GM19351 (cell line): ENCODE data around the gene MIEF2.
A peak's percentile ranks its signal among the peaks of the same experiment; 100 is the strongest.
"Not testable (repeated sequence)": the region's sequence is repeated elsewhere in the genome, so short reads cannot be mapped to it uniquely, and the experiment has no call there.

ENCODE experiments used
- ATAC-seq: cut with Tn5 transposase; IDR thresholded peaks from one replicate; pipeline ENCODE4 v1.9.1; 2021; ENCODE audit warnings: mild to moderate bottlenecking, moderate library complexity; ENCODE audit not compliant: unreplicated experiment

Gene MIEF2

DNA sequence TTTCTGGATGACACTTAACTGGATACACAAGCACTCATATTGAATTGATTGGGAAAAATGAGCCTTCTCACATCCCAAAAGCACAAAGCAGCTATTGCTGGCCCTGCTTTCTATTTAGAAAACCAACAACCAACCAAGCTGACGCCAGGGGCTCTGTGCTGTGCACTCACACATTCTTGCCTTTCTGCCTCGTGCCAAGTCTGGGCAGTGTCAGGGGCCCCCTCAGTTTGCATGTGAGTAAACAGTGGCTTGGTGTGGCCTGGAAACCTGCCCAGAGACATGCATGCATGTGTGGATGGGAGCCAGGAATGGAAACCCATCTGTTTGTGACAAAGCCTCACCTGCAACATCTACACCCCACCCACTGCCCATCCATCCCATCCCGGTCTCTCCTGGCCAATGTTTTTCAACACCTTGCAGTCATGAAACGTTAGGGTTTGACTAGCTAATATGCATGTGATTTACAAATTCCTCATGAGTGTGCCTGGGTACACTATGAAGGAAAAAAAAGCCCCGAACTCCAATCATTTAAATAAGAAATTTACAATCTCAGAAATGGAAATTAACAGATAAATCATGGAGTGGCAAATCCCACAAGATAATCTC is 20.4 kb downstream of the MIEF2 start:
- ATAC-seq, result no peak

DNA sequence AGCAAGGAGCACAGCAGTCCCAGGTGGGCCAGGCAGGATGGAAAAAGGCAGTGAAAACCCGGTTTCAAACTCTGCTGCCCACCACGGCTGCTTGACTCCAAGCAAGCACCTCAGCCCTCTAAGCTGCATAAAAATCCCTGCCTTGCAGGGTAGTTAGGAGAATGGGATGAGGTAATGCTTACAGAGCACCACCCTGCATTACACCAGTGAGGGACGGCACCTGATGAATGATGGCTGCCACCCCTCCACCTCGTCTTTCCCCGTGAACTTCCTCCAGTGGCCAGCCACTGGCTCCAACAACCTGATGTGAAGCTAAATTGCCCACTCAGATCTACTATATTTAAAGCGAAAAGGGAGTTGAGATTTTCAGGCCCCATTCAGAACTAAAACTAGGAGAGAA is 21.3 kb downstream of the MIEF2 start:
- no peak for ATAC-seq

DNA sequence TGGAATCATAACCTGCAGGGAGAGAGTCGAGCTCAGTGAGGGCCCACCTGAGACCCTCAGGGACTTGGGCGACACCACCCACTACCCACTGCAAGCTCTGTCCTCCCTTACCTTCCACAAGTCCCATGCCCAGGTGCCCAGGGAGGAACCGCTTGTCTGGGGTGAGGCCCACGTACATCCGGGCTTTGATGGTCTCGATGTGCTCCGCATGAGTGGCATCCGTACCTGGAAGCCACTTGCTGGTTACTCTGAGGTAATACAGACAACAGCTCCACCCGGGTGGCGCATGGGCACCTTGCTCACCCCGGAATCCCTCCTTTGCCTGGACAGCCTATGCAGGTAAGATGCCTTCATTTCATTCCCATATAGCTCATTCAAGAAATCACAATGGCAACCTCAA is 24.8 kb downstream of the MIEF2 start:
- no peak for ATAC-seq

DNA sequence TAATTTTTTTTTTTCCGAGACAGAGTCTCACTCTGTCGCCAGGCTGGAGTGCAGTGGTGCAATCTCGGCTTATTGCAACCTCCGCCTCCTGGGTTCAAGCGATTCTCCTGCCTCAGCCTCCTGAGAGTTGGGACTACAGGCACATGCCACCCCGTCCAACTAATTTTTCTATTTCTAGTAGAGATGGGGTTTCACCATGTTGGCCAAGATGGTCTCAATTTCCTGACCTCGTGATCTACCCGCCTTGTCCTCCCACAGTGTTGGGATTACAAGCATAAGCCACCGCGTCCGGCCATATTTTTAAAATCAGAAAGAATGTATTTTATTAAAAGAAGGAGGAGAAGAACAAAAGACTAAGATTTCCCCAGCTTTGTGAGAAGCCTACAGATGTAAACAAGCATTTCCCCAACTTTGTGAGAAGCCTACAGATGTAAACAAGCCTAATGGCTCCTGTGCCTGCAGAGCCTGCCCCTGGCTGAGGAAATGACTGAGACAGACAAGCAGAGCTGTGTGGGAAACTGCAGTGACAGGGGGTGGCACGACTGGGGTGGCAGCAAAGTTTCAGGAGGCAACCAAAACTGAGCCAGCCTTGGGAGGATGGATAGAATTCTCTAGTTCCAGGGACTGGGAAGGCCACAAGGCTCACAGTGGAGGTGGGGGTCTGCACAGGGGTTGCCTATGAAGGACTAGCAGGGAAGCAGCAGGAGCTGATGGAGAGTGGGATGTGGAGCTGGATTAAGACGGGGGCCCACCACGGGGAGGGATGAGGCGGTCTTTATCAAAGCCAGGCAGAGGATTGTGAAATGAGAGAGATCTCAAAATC is 31.5 kb downstream of the MIEF2 start:
- ATAC-seq, result no peak

DNA sequence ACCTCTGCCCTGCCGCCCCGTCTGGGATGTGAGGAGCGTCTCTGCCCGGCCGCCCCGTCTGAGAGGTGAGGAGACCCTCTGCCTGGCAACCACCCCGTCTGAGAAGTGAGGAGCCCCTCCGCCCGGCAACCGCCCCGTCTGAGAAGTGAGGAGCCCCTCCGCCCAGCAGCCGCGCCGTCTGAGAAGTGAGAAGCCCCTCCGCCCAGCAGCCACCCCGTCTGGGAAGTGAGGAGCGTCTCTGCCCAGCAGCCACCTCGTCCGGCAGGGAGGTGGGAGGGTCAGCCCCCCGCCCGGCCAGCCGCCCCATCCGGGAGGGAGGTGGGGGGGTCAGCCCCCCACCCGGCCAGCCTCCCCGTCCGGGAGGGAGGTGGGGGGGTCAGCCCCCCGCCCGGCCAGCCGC is 37.6 kb downstream of the MIEF2 start:
- not testable (repeated sequence) for ATAC-seq

DNA sequence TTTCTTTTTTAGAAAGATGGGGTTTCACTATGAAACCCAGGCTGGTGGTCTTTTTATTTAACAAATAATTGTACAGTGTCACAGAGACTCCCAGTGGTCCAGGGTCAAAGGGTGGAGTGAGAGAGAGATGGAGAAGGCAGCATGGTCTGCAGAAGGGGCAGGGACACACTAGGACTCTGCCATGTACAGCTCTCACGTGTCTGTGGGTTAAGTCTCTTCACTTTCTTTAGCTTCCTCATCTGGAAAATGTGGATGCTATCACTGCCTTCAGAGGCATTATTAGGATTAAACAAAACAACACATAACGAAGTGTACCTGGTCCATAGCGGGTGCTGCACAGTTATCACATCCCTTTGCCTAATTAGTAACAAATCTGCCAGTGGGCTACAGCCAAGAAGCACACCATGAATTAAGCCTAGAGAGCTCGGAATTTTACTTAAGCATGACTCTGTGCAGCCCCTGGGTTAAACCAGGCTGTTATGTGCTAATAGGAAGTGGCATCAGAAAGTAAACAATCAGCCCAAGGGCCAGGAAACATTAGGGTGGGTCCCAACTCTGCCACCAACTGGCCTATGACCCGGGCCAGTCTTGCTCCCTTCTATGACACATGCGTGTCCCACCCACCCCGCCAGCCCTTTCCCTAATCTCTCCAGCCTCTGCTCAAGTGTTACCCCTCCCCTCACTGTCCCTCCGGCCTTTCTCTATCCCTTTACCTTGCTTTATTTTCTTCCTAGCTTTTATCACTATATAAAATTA is 40.4 kb downstream of the MIEF2 start:
- no peak for ATAC-seq

DNA sequence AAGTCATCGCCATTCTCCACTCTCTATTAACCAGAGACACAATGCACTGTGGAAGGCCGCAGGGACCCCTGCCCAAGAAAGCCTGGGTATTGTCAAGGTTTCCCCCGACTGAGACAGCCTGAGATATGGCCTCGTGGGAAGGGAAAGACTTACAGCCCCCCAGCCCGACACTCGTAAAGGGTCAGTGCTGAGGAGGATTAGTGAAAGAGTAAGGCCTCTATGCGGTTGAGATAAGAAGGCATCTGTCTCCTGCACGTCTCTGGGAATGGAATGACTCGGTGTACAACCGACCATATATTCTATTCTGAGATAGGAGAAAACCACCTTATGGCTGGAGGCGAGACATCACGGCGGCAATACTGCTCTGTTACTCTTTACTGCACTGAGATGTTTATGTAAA is 42.7 kb downstream of the MIEF2 start:
- not testable (repeated sequence) for ATAC-seq

DNA sequence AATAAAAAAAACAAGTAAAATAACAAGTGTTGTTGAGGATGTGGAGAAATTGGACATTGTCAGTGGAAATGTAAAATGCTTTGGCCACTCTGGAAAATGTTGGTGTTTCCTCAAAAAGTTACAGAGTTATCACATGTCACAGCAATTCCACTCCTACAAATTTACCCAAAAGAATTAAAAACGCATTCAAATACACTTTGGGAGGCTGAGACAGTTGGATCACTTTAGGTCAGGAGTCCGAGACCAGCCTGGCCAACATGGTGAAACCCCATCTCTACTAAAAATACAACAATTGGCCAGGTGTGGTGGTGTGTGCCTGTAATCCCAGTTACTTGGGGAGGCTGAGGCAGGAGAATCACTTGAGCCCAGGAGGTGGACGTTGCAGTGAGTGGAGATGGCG is 48.7 kb downstream of the MIEF2 start:
- ATAC-seq, result no peak

DNA sequence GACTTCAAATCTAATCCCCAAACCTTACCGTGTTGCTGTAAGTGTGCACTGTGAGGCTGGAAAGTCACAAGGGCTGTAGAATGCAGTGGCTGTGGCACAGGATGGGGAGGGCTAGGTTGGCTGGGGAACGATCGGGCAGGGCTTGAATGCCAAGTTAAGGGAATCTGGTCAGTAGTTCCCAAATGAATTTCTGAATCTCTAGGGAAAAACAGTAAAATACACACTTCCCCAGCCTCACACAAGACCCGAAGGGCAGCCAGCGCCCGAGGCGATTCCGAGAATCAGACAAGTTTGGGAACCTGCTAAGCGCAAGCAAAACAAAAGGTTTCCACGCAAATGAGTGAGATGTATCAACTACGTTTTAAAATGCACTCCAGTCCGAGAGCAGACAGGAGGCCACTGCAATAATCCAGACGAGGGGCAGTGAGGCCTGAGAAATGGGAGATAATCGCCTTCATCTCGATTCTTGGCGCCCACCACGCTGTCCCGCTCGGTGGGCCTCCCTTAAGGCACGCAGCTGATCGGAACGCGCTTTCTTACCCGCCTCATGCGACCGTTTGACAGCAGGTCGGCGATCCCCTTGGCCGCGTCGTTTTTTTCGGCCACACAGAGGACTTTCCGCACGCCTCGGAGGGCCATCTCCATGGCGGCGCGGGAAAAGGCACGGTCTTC is 53.7 kb downstream of the MIEF2 start:
- no peak for ATAC-seq

DNA sequence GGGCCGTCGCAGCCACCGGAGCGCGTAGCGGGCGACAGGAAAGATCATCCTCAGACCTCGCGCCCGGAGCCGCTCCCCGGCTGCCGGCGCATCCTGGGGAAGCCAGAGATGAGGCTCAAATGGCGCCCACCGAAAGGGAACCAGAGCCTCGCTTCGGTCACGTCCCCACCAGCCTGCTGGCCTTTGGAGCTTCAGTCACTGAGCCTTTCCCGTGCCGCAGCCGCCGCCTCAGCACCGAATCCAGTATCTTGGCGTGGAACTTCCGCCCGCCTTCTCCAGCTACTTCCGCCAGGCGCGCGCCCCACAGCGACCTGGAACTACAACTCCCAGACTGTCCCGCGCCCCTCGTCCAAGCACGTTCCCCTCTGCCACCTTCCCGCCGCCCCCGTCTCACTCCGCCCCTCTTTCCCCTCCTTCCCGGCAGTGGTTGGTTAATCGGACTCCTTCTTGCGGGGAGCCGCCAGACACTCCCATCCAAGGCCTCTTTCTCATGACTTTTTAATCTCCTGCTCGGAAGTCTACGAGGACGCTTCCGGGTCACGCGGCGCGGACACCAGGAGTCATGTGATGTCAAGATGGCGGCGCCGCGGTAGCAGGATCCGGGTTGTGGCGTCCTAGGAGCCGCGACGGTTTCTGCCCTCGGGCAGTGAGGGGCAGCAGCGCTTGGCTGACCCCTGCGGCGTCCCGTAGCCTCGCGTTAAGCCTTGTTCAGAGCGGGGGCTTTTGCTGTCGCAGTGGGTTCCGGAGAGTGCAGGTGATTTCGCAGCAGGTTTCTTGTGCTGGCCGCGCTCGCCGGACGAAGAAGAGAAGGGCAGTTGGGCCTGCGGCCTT is 54.5 kb downstream of the MIEF2 start, which contains the start of the genes SMCR8 and TOP3A:
SMCR8 (plus strand) TSS at position 563 of the 831 bp plus-strand sequence. CDS start 497 bp downstream, outside the sequence.
TOP3A (minus strand) TSS at position 264 of the 831 bp plus-strand sequence; CDS start at position 48, 216 bp downstream.
- ATAC-seq, result peak; percentile 85

DNA sequence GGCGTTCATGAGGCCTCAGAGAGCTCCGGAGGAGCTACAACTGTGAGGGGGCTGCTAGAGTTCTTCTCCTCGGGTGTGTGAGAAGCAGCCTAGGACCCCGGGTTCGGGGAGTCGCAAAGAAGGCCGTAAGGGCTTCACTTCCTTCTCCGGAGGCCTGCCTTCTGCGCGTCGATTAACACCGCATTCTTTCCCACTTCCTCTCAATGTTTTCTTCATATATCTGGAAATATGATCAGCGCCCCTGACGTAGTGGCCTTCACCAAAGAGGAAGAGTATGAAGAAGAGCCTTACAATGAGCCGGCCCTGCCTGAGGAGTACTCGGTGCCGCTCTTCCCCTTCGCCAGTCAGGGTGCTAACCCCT is 55.1 kb downstream of the MIEF2 start:
- ATAC-seq, result no peak

DNA sequence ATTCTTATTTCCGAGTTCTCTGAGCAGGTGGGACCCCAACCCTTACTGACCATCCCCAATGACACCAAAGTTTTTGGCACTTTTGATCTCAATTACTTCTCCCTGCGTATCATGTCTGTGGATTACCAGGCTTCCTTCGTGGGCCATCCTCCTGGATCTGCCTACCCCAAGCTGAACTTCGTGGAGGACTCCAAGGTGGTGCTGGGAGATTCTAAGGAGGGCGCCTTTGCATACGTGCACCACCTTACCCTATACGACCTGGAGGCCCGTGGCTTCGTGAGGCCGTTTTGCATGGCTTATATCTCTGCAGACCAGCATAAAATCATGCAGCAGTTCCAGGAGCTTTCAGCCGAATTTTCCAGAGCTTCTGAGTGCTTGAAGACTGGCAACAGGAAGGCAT is 55.5 kb downstream of the MIEF2 start:
- no peak for ATAC-seq
